Measurements from ENCODE around the gene NHEJ1. TPM values are rescaled to one million over a fixed set of nuclear protein-coding genes. Genes with fewer than 3 reads are reported as not detected.

Gene NHEJ1
- total RNA-seq, 1 experiment from 2014 or later = 20.8 TPM

- no peak overlapping the region for H3K27ac ChIP-seq (ENCODE audit: insufficient read length, low read depth, low read length)
Observed at GRCh38 chr2:219124381-219125110, 36.1 kb downstream of the NHEJ1 start.

More at GRCh38 chr2:219124381-219125110, 36.1 kb downstream of the NHEJ1 start:
- Histone ChIP-seq H4K5ac (ENCODE audit: insufficient read length, low read depth, low read length) (no peak overlapping the region), H3T11ph (ENCODE audit: low read length) (no peak overlapping the region), H2BK15ac (ENCODE audit: low read depth, low read length) (no peak overlapping the region), H3K79me2 (ENCODE audit: insufficient read depth, low read length) (no peaks in the 10 kb centered on the region), H2BK5ac (ENCODE audit: insufficient read length, low read length) (no peak overlapping the region), H3K23ac (ENCODE audit: insufficient read length, low read depth, low read length) (no peak overlapping the region), H3K18ac (ENCODE audit: insufficient read length, low read depth, low read length) (peak overlapping the region; percentile 62), H3K9me3 (ENCODE audit: control insufficient read depth, low read depth, low read length) (no peaks in the 10 kb centered on the region), H4K91ac (ENCODE audit: insufficient read length, low read depth, low read length) (no peak overlapping the region), H3K4me1 (ENCODE audit: insufficient read depth, low read length) (0 out of 2 replicates have a peak, but pooled peaks cover 4% of the 10 kb centered on the region), H3K4me2 (ENCODE audit: insufficient read depth, insufficient read length, low read length) (no peak overlapping the region), H3K27me3 (ENCODE audit: insufficient read depth, low read length) (no peaks in the 10 kb centered on the region), H3K56ac (ENCODE audit: insufficient read length, low read depth, low read length) (no peak overlapping the region), H3K4ac (ENCODE audit: low read depth, low read length) (no peak overlapping the region), H2AFZ (ENCODE audit: low read length) (no peak overlapping the region), H4K8ac (replicated peaks; ENCODE audit: insufficient read length, low read depth, low read length) (no peak overlapping the region), H2BK12ac (ENCODE audit: insufficient read length, low read depth, low read length) (no peak overlapping the region), H3K23me2 (ENCODE audit: insufficient read length, low read depth, low read length, poor library complexity, severe bottlenecking) (no peaks in the 10 kb centered on the region), H2BK20ac (ENCODE audit: low read depth, low read length, poor library complexity, severe bottlenecking) (no peak overlapping the region), H3K9ac (ENCODE audit: extremely low read depth, insufficient read length, low read length) (no peak overlapping the region), H3K79me1 (ENCODE audit: insufficient read depth, low read depth, low read length, poor library complexity, severe bottlenecking) (no peaks in the 10 kb centered on the region), H2AK5ac (ENCODE audit: insufficient read length, low read length) (no peak overlapping the region), H4K20me1 (ENCODE audit: control insufficient read depth, insufficient read depth, insufficient read length) (no peaks in the 10 kb centered on the region), H2BK120ac (ENCODE audit: low read depth, low read length, poor library complexity, severe bottlenecking) (no peak overlapping the region), H3K14ac (ENCODE audit: insufficient read depth, low read length) (0 out of 2 replicates have a peak overlapping the region, but pooled peaks have one; percentile 12)
- Mint-ChIP-seq H3K36me3 (ENCODE audit: insufficient read depth in 1 of 3, low read depth in 3 of 3) (no peaks in the 10 kb centered on the region), H3K27me3 (ENCODE audit: low read depth) (no peaks in the 10 kb centered on the region), H3K4me3 (no peak overlapping the region), H3K4me1 (peaks cover 4 to 7% of the 10 kb centered on the region in 2 experiments; a peak in 2 of 4 replicates), H3K9me3 (no peaks in the 10 kb centered on the region), H3K27ac (0 out of 7 replicates have a peak overlapping the region, but pooled peaks of 1 of the 3 experiments have one; percentile 11)
- WGBS (ENCODE audit: extremely low coverage, insufficient read length, low lambda C conversion rate) = no CpG with 5 or more reads among the region's 4 CpGs
- no peak for DNase-seq
- no peak for TF ChIP-seq CTCF (conservative IDR thresholded peaks at IDR 0.05)

Data from H9 (cell line).